ENCODE data around the gene LGALS12.
A peak's percentile ranks its signal among the peaks of the same experiment; 100 is the strongest.
"Not testable (repeated sequence)": the region's sequence is repeated elsewhere in the genome, so short reads cannot be mapped to it uniquely, and the experiment has no call there.

The LGALS12 gene

DNA sequence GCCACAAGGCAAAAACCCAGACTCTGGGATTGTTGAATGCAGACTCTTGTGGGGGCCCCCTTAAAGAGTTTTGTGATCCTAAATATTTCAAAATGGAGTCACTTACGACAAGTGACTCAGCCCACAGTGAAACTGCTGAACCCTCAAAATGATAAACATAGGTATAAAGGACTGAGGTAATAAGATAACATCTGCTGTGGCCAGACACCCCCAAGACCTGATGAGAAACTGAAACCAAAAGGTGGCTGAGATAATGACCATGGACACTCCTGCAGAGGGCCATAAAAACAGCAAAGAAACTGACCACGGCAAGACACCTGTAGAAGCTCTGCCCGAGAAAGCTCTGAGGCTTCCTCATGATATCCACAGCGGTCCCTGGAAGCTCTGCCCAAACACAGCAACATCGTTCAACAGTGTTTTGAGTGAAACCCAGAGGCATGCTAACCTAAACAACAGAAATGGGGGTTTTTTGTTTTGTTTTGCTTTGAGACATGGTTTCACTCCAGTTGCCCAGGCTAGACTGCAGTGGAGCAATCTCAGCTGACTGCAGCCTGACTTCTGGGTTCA is 29.1 kb downstream of the LGALS12 start:
- no peak for DNase-seq

DNA sequence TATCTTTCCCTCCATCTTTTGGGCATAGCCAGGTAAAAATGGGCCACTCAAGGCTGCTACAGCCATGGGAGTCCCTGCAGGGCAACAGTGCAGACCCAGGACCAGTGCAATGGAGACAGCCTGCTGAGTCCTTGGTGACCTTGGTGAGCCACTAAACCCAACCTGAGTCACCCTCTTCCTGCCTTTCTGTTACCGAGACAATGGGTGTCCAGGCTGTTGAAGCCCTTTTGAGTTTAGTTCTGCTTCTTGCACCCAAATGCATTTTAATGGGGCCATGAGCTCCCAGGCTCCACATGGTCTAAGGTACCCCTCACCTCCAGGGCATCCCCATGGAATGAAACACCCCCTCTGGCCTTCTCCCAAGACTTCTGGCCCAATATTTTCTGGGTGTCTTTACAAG is 29.9 kb downstream of the LGALS12 start:
- DNase-seq, result no peak

DNA sequence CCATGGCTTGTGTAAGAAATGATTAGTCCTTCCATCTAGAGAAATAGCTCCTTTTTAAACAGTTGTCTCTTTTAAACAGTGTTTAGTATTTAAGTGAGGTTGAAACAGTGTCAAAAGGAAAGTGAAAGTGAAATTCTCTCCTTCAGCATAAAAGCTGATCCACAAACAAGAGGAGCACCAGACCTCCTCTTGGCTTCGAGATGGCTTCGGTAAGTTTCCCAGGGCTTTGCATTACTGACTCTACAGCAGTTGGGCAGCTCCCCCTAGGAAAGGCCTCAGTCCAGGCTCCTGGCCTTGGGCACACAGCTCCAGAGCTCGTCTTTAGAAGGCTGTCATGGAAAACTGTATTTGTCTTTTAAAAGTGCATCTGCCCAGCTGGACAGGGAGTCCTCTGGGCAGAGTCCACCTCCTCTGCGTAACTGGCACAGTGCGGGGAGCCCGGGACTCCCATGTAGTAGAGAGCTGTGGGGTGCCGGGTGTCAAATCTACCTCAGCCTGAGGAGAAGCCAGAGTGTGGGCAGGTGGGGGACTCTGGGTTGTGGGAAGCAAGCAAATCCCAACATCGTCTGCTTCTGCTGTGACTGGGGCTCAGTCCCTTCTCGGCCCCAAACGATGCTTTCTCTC is 30.9 kb downstream of the LGALS12 start, which contains the start of gene PLAAT4:
Gene PLAAT4, plus strand, starts transcription at position 140 of the 624 bp plus-strand sequence. Its CDS starts 61 bp downstream, at position 201.
- peak; percentile 83 for DNase-seq

DNA sequence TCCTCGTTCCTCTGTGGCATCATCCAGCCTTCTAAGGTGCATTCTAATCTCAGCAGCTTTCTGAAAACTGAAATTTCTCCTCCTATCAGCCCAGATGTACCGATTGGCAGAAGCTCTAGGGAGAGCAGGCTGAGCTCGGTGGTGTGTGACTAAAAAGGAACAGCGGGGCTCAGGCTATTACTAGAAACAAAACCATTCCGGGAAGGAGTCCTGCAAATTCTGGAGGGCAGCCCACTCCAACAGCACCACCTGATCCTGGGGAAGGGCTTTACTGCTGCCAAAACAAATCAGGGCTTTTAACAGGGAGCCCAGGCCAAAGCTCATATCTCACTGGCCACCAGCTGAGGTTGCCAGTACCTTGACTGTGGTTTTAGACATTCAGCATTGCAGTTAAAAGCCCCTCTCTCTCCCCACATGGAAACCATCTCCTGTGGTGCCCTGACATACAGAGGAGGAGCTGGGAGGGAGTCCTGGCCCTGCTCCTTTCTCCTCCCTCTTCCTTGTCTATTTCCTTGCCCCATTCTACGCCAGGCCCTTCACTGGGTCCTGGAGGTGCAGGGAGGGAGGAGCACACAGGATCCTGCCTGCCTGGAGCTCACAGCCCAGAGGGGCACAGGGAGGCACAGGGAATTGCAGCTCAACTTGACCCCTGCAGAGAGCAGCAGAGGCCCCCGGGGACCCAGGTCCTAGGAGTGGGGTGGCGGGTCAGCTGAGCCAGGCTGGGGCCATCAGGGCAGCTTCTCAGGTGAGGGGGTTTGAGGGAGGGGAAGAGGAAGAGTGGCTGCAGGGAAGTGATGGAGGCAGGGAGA is 31.6 kb downstream of the LGALS12 start:
- DNase-seq, result peak; percentile 33

DNA sequence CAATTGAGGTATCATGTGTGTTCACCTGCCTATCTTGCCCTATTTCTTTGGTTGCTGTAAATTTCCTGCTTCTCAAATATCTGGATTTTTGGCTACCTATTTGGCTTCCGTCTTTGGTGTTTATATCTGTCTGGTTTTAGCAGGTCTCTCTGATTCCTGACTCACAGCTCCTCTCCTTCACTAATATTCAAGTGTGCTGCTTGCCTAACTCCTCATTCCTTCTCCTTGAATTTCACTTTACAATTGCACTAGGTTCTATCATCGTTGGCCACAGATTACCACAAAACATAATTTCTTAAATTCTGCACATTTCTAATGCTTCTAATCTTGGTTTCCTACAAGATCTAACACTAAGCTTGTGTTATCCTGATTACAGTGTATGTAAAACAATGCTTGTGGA is 36.6 kb downstream of the LGALS12 start:
- not testable (repeated sequence) for DNase-seq

DNA sequence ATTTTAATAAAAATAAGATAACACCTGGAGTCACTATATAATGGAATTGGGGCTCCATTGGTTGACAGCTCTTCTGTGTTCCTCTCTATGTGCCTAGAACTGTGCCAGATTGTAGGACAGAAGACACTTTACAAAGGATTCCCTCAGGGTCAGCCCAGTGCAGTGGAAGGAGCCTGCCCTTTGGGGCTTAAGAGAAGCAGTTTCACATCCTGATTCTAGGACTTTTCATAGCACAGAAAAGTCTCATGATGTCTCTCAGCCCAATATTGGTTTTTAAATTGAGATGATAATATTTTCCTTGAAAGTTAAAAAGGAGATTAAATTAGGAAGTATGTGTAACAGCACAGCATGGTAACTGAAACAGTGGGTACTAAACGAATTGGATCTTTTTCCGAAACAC is 37.8 kb downstream of the LGALS12 start:
- DNase-seq, result peak; percentile 48

DNA sequence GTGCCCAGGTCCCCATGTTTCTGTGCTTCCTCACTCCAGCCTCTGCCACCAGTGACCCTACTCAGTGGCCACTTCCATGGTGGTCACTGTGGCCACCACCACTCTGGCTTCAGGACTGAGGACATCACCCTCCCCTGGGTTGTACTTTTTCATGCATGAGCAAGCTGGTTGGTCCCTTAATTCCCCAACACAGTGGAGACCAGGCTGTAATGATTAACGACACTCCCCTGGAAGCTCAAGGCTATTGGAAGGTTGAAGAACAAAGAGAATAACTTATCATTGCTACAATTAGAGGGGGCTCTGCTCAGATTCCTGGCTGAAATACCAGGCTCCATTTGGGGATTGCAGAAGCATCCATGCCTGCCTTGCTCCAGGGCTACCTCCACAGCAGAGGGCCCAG is 41.2 kb downstream of the LGALS12 start:
- DNase-seq, result no peak

DNA sequence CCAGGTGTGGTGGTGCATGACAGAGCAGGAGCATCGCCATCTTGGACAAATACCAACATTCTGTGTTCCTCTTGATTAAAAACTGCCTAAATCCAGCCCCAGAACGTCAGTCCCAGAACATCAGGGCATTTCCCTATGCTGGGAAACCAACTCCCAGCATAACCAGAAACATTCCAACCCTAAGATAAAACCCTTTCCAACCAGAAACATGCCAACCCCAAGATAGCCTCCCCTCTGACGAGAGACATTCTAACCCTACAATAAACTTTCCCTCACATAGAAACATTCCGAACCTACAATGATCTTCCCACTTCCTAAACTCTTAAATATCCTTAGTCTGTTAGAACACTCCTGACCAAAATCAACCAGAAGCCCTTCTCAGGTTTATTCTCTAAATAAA is 42.3 kb downstream of the LGALS12 start:
- no peak for DNase-seq

DNA sequence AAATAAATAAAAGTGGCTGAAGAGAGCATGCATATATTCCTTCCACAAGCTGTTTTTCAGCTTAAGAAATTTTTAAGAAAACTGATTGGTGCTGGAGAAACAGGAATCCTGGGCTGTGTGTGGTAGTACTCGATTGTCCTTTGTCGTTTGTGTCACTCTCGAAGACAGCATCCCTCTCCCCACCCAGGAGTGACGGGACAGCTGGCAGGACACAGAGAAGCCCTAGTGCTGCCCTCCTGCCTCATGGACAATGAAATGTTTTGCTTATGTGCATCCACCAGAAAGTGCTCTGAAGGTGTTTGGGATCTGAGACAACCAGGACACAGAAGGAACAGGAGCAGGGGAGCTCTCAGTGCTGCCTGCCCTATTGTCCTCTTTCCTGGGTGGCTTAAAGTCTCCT is 43.5 kb downstream of the LGALS12 start:
- DNase-seq, result no peak

DNA sequence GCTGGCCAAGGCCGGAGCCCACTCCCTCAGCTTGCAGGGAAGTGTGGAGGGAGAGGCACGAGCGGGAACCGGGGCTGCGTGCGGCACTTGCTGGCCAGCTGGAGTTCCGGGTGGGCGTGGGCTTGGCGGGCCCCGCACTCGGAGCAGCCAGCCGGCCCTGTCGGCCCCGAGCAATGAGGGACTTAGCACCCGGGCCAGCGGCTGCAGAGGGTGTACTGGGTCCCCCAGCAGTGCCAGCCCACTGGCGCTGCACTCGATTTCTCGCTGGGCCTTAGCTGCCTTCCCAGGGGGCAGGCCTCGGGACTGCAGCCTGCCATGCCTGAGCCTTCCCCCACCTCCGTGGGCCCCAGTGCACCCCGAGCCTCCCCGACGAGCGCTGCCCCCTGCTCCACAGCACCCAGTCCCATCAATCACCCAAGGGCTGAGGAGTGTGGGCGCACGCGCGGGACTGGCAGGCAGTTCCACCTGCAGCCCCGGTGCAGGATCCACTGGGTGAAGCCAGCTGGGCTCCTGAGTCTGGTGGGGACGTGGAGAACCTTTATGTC is 44.3 kb downstream of the LGALS12 start:
- DNase-seq, result not testable (repeated sequence)

DNA sequence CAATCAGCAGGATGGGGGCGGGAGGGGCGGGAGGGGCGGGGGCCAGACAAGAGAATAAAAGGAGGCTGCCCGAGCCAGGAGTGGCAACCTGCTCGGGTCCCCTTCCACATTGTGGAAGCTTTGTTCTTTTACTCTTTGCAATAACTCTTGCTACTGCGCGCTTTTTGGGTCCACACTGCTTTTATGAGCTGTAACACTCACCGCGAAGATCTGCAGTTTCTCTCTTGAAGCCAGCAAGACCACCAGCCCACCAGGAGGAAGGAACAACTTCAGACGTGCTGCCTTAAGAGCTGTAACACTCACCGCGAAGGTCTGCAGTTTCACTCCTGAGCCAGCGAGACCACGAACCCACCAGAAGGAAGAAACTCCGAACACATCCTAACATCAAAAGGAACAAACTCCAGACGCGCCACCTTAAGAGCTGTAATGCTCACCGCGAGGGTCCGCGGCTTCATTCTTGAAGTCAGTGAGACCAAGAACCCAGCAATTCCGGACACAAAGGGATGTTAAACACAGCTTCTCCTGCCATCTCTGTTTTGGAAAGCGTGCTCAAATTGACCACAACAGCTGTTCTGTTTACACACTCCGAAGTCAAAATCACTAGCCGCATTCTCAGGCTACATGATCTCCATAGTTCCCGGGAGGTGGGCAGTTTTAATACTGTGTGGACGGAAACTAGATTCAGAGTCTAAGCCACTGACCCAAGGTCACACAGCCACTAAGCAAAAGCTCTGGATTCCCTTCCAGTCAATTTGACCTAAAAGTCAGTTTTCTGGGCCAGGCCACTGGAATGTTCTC is 45.4 kb downstream of the LGALS12 start:
- DNase-seq, result no peak

DNA sequence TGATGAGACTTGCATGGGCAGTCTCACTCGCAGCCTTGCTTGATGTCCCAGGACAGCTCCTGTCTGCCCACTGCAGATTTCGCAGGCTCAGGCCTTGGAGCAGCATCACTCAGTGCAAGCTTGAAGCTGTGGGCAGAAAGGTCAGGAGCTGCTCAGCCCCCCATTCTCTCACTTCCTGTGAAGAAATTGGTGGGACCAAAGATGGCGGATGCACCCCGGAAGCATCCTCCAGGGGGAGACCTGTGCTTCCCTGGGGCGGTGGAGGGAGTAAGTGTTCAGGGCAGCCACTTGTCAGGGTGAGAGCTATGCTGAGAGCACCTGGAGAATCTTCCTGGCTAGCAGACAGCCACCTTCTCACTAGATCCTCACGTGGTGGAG is 46.0 kb downstream of the LGALS12 start:
- no peak for DNase-seq

DNA sequence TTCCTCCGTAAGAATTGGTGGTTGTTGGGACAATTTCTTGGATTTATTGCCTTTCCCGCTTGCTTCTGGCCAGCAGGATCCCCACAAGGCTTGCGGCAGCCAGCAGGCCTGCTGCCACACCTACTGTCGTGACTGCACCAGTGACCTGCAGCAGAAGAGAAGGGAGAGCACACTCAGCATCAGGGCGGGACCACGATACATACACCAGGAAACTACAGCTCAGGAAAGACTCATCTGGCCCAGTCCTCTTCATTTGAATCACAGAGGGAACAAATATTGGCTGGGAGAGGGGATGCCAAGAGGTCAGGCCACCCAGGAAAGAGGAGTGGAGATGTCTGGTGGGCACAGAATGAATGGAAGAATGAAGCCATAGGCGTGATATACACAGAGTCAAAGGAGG is 47.0 kb downstream of the LGALS12 start:
- no peak for DNase-seq

DNA sequence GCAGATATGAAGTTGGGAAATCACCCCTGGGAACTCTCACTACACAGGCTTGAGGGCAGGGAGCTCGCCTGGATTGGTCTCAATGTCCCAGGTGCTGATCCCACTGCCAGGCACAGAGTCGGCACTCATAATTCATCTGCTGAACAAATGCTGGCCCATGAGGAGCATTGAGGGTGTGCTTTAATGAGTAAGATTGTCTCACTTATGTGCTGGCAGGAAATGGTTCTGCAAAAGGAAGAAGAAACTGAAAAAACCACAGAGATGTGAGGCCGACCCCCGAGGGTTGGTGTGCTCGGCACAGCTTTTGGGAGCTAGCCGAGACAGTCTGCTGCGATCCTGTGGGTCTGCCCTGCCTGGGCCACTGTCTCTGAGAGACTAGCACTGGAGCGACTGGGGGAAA is 47.9 kb downstream of the LGALS12 start:
- no peak for DNase-seq

DNA sequence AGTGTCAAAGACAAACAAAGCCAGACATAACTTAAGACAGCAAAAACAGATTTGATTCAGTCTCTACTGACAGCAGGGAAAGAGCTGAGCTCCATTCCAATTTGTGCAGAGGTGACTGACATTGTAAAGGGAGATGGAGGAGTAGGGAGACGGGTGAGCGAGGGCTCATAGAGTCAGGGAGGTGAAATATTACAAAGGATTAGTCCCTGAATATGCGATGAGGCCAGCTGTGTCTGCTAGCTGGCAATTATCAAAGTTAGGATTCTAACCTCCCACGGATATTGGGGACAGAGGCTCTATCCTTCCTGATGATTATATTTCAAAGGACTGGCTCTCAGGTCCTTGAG is 49.0 kb downstream of the LGALS12 start:
- no peak for DNase-seq

DNA sequence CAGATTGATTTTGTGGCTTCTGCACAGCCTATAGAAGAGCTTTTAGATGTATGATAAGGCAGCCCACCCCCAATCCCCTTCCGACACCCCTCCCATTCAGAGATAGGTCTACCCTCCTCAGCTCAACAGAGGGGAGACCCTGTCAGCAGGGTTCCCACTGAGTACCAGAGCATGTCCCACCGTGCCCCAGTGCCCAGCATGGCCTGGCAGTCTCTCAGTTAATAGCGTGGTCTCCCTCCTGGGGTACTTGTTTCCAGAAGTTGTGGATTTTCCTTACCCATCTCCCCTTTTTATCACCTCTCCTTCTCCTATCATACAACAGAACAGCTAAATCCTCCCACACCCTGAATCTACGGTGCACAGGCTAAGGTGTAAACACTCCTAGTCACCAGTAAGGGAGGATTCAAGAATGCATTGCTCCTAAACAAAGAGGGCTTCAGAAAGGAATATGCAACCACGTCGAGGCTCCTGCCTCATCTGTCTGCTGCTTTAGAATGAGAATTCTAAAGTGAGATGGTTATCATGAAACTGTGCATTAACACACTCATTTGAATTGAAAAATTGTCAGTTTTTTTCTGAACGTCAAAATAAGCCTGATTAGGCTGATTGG is 50.6 kb downstream of the LGALS12 start:
- DNase-seq, result no peak

DNA sequence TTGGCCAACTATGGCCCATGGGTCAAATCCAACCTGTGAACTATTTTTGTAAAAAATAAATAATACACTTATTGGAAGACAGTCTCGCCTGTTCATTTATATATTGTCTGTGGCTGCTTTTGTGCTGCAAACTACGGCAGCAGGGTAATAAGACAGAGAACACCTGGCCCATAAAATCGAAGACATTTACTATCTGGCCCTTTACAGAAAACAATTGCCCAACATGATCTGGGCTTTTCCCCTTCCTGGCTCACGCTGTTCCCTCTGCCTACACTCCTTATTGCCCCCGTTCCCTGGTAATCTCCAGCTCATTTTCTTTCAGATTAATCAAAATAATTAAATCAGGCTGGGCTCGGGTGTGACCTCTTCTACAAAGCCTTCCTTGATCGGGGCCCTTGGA is 51.7 kb downstream of the LGALS12 start:
- DNase-seq, result no peak

DNA sequence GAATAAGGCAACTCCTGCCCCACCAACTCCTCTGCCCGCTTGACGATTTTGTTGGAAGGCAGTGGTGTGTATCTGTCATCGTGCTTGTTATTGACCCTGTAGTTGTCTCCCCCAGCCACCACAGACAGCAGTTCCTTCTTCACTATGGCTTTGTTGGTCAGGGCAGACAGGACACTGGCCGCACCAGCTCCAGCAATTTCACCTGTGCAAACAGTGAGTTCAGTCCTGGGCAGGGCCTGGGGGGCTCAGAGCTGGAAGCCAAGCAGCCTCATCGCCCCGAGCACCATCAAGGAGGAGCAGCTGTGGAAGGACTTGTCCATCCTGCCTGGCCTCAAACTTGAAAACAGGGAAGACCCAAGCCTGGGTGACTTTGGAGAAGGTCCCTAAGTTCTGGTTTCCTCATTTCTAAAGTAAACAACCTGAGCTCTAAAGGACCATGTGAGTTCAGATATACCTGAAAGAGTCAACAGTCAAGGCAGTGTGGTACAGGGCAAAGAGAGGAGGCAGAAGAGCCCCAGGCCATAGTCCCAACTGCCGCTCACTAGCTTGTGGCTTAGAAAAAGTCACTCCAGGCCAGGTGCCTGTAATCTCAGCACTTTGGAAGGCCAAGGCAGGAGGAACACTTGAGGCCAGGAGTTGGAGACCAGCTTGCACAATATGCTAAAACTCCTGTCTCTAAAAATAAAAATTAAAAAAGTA is 52.7 kb downstream of the LGALS12 start:
- DNase-seq, result no peak

DNA sequence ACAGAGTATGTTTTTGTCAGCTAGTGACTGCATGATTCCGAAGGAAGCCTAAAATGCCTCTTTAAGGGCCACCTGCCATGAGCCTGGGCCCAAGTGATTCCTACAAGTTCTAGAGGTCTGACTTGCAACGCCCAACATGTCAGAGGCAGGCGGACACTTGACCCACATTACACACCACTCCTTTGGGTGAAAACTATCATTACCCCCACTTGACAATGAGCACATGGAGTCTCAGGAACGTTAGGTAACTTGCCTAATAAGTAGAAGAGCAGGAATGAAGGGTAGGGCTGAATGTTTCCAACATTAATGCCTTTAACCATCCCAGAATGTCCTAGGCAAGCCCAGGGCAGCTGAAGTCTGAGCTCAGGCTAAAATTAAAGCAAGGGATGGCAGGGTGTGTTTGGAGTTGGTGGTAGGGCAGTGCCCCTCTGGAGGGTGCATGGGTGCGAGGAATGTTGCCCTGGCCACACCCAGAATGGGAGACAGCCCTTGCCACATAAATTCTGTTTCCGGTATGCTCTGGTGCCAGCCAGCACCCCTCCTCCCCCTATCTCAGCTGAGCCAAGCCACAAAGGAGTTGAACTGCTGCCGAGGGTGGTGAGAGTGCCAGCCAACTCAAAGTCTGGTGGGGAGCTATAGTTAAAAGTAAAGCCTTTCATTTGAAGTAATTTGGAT is 54.8 kb downstream of the LGALS12 start:
- DNase-seq, result no peak

DNA sequence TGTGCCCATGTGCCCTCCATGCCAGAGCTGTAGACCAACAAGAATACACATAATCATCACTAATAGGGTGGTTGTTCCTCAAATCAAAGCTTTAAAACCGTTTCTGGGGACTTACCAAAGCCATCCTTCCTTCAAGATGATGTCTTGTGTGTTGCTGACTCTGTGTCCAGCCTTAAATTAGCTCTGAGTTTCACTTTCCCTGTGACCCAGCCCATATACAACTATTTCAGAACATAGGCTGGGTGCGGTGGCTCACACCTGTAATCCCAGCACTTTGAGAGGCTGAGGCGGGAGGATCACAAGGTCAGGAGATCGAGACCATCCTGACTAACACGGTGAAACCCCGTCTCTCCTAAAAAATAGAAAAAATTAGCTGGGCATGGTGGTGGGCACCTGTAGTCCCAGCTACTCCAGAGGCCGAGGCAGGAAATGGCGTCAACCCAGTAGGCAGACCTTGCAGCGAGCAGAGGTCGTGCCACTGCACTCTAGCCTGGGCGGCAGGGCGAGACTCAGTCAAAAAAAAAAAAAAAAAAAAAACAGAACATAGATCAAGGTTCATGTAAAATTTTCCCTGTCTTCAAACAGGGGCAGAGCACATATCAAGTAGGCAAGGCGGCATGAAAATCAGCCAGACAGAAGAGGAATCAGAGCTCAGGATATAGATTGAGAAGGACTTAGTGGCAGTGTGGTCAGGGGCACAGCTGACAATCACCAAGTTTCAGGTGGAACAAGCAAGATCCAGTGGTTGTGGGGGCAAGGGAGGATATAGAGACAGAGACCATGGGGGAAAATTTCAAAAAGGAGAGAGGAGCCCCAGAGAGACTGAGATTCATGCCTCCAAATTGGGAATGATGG is 57.5 kb downstream of the LGALS12 start, which contains the start of gene PLAAT2:
Gene PLAAT2, minus strand, starts transcription at position 179 of the 855 bp plus-strand sequence. Its CDS starts 55 bp downstream, at position 124.
- no peak for DNase-seq

Measured in suppressor macrophage treated with lipopolysaccharide for 4 hours (primary cell).